H1 (cell line): ENCODE results near the gene IFNB1. TPM values are rescaled to one million over a fixed set of nuclear protein-coding genes. Genes with fewer than 3 reads are reported as not detected.

ENCODE experiments used
- CBX5 ChIP-seq: fragments of 300-800, 300-1000 bp; sonication (generic); IDR thresholded peaks from 2 replicates; pipeline ENCODE4 v1.7.1; 2016; ENCODE audit warnings: antibody characterized with exemption, low read length, low read depth
- CEBPB ChIP-seq: IDR thresholded peaks from 2 replicates; pipeline ENCODE4 v1.6.1; 2012; ENCODE audit warnings: low read depth, low read length
- CTBP2 ChIP-seq: IDR thresholded peaks from 2 replicates; pipeline ENCODE4 v1.7.0; 2011; ENCODE audit warnings: borderline replicate concordance, mild to moderate bottlenecking, moderate library complexity, mixed read lengths, low read length; ENCODE audit not compliant: insufficient read depth, insufficient read length
- HDAC6 ChIP-seq: IDR thresholded peaks from one replicate; pipeline ENCODE4 v1.7.1; 2012; ENCODE audit warnings: low read depth, mild to moderate bottlenecking, inconsistent platforms, low read length, moderate library complexity
- NRF1 ChIP-seq: IDR thresholded peaks from 2 replicates; pipeline ENCODE4 v1.6.1; 2011; ENCODE audit warnings: mild to moderate bottlenecking, low read depth, low read length, improper control_type of control experiment
- POLR2AphosphoS5 ChIP-seq: IDR thresholded peaks from 2 replicates; pipeline ENCODE4 v1.6.1; 2011; ENCODE audit warnings: low read depth, low read length
- SAP30 ChIP-seq: fragments of 300-600 bp; sonication (generic); IDR thresholded peaks from 2 replicates; pipeline ENCODE4 v1.7.1; 2012; ENCODE audit warnings: low read length, moderate library complexity, mild to moderate bottlenecking, inconsistent platforms; ENCODE audit not compliant: insufficient read depth, insufficient replicate concordance
- SUZ12 ChIP-seq: fragments of 200-600 bp; sonication (generic); IDR thresholded peaks from 2 replicates; pipeline ENCODE4 v1.6.1; 2012; ENCODE audit warnings: mild to moderate bottlenecking, inconsistent platforms, low read length, moderate library complexity, mixed read lengths
- USF2 ChIP-seq: IDR thresholded peaks from 2 replicates; pipeline ENCODE4 v1.6.1; 2011; ENCODE audit warnings: low read length, improper control_type of control experiment
- polyA plus RNA-seq, 7 experiments: library from polyadenylated mRNA; depleted of rRNA in 3 of 7; stranded (reverse) in 5 of 7; unstranded in 2 of 7; fragments of >200 nt in 5 of 7; fragments of 200-250 nt in 2 of 7; gene quantifications; 1 replicate in 5 of 7; 2 replicates in 1 of 7; 4 replicates in 1 of 7; pipeline versions ENCODE4 v1.2.1 to v1.2.3, GENCODE V29; 2011 to 2013; ENCODE audit warnings: missing spikeins in 2 of 7, mixed read lengths in 2 of 7
- total RNA-seq: library from RNA; stranded (reverse); fragmentation: NEBNext Ultra II Directional; extraction: Animal tissue kit (Norgen Biotek cat#: 25700); gene quantifications from 2 replicates; pipeline ENCODE4 v1.2.1, GENCODE V29; 2021

Gene IFNB1
- total and polyA plus RNA-seq, 2 of the 8 experiments (the other 6 are each of a cell fraction or from before 2014, with no cell fraction given): not detected

DNA sequence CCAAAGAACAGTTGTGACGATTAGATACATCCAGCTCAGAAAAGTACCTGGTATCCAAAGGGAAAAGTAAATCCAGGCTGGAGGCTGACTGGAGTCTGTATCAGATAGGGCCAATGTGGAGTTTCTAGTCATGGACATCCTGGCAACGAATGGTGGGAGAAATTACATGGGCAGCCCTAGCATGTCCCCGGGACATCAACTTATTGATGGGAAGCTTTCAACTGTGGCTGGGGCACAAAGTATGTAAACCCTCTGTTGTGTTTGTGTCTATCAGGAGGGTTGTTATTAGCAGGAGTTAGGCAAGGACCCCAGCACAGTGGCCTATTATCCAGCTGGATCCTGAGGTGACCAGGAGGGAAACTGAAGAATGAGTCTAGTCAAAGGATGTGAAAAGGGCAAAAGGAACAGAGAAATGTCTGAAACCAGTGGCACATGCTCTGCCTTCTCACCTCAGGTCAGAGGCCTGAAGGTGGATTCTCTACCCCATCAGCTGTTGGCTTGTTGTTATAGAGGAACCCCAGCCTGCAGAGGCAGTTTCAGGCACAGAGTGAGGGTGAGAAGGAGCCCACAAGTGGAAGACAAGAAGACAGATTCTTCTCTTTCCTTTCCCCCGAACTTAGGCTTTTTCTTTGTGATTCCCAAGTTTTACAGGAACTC lies 44.0 kb upstream of the IFNB1 start (continued):
- TF ChIP-seq CBX5 (no peak), NRF1 (no peak), SAP30 (no peak), CEBPB (no peak), SUZ12 (no peak), HDAC6 (no peak), CTBP2 (no peak), USF2 (no peak), POLR2AphosphoS5 (no peak)
- TF ChIP-seq, all 59 proteins: peak for 0
